NCI-H2227 treated with DMSO at 0.1 percent for 48 hours (cell line): ENCODE results near the gene BTBD8.
"Not testable (repeated sequence)": the region's sequence is repeated elsewhere in the genome, so short reads cannot be mapped to it uniquely, and the experiment has no call there.

ENCODE experiments used
- DNase-seq: peaks from one replicate; lab custom pipeline; 2025; lab: John Stamatoyannopoulos, UW

BTBD8 gene

DNA sequence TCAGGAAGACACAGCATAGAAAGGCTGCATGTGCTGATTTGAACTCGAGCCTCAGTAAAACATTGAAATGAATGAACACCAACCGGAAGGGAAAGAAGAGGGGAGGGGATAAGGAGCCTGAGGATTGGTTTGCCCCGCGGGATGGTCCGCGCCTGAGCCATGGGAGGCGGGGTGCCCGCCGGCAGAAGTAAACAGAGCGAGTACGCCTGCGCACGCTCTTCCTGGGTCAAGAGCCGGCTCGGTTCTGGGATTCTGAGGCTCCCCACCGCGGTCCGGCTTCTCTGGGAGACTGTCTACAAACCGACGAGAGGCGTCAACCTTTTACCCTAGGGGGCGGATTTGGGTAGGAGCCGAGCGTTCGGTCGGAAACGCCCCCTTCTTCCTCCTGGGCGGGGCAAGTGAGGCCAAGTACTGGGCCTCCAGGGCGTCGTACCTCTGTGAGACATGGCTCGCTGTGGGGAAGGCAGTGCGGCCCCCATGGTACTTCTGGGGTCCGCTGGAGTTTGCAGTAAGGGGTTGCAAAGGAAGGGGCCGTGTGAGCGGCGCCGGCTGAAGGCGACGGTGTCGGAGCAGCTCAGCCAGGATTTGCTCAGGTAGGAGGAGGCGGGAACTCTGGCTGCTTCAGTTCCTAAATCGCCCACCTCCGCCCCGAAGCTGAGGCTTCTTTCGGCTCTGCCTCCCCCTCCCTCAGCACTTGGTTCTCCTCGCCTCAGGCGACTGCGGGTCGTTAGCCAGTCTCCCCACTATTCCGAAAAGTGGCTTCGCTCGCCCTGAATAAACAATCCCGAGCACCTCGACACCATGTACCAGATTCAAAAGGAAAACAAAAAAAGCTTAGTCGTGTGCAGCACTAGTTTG is at the start of gene BTBD8:
Gene BTBD8, plus strand, starts transcription at position 218 of the 858 bp plus-strand sequence. Its CDS starts 227 bp downstream, at position 445.
- DNase-seq: peak; percentile 90

GRCh38 chr1:92030656-92031107 is 49.5 kb upstream of the BTBD8 start:
- DNase-seq: no peak

DNA sequence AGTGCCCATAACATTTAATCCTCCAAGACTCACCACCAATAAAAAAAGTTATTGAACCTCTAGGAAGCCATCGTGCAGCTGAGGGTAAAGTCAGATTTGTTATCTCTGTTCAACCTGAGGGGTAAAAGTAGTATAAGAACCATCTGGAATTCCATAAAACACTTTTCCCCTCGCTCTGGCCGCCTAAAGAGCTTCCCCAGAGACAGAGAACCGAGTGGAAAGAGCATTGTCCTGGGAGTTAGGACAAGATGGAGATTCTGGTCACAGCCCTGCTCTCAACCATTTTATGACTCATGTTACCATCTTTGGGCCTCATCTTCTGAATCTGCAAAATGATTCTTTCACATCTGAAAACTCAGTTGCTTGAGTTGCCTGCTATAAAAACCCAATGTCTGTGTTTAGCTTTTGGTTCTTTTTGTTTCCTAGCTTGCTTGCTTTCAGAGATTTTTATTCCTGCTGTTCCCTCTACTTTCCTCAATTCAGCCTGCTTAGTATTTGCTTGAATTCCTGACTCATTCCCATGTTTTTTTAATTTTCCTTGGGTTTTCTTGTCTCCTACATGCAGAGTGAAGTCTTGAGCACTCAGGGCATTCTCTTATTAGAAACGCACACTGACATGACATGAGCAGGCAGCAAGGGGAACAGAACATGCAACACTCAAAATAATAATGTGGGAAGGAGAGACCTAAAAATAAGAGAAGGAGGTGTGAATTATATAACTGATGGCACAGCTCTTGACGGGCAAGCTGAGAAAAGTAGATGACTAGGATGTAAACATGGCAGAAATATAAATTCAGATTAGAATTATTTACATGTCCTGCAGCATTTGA is 48.6 kb upstream of the BTBD8 start:
- no peak for DNase-seq

DNA sequence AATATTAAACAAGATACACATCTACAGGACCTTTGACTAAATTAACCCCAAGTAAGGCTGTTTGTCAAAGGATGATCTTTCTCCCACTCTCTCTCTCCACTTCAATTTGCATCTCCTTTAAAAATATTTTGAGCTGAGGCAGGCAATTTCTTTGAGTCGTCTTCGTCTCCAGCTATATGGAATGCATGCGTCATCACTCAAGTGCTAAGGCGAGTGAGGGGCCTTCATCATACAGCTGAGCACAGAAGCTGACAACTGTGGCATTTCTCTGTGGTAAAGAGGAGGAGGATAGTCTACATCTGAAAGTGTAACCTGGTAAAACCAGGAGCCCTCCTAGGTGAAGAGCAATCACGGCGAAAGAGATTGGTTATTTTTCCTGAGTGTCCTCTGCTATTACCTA is 42.7 kb upstream of the BTBD8 start:
- DNase-seq: peak; percentile 12

- no peak for DNase-seq
Measured at GRCh38 chr1:92038695-92039346, 41.3 kb upstream of the BTBD8 start.

DNA sequence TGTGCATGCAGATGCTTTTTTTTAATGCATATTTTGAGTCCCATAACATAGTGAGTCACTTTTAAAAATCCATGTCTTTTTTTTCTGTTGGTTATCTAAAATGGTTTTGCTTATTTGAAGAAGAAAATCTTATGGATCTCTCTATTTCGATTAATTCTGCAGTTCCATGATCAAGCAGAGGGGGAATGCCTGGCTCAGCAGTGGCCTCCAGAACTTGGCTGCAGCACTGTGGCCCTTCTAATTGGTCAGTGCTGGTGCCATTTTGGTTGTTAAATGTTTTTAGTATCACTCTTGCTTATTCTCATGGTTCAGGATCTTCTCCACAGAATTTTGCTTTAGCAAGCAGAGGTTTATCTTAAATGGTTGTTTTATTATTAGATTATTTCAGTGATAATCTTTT is 39.2 kb upstream of the BTBD8 start:
- no peak for DNase-seq

DNA sequence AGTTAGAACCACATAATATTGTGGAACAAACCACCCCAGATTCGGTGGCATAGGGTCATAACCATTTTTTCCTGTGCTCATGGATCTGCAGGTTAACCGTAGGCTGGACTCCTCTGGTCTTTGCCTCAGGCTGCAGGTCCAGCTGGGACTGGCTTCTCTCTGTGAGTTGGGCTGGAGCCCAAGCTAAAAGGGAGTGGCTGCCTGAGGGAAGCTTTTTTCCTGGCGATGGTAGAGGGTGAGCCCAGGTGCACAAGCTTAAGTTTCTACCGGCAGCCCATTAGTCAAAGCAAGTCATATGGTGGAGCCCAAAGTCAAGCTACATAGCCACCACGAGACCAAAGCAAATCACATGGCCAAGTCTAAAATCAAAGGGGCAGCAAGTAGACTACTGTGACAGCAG is 36.5 kb upstream of the BTBD8 start:
- no peak for DNase-seq

- no peak for DNase-seq
Measured at GRCh38 chr1:92045766-92046495, 34.2 kb upstream of the BTBD8 start.

GRCh38 chr1:92051948-92052347 is 28.2 kb upstream of the BTBD8 start:
- no peak for DNase-seq

DNA sequence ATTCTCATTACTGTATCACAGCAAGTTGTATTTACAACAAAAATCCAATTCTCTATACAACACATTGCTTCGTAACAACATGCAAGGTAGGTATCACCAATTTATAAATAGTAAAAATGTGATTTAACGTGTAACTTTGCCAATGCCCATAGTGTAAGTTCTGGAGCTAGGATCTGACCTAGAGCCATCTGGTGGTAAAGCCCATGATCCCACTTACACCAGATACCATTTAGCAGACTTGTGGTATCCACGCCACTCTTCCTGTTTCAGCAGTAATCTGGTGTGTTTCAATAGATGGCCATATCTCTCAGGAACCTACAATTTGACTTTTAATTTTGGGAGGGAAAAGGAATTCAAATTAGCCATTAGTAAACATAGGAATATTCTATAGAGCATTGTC is 15.1 kb upstream of the BTBD8 start:
- no peak for DNase-seq

DNA sequence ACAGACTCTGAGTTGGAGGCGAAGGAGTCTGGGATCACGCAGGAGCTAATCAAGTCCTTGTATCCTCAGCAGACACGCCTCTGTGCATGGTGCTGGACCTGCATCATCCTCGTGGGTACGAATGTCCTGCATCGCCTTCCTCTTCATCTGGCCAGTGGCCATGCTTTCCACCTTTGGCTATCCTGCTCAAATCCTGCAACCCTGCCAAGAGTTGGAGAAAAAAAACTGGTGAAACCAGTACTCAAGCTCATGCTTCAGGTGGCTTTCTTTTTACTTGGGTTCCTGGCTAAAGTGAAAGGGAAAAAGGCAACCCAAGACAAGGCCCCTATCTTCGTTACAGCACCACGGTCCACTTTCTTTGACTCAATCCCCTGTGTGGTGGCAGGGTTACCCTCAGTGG is 13.8 kb upstream of the BTBD8 start:
- no peak for DNase-seq

- DNase-seq: no peak
Measured at GRCh38 chr1:92070892-92071291, 9.3 kb upstream of the BTBD8 start.

GRCh38 chr1:92074446-92074845 is 5.7 kb upstream of the BTBD8 start:
- not testable (repeated sequence) for DNase-seq

- DNase-seq: no peak
Measured at GRCh38 chr1:92075311-92075710, 4.8 kb upstream of the BTBD8 start, which contains the start of gene SETSIP. Gene SETSIP (minus strand): TSS chr1:92075411. CDS start chr1:92075411, 0 bp downstream.

GRCh38 chr1:92076363-92076762 is 3.8 kb upstream of the BTBD8 start:
- no peak for DNase-seq

- not testable (repeated sequence) for DNase-seq
Measured at GRCh38 chr1:92078077-92078476, 2.1 kb upstream of the BTBD8 start.

- DNase-seq: no peak
Measured at GRCh38 chr1:92079441-92079840, 704 bp upstream of the BTBD8 start.

GRCh38 chr1:92081031-92081430 is 886 bp downstream of the BTBD8 start:
- no peak for DNase-seq

GRCh38 chr1:92084651-92085050 is 4.5 kb downstream of the BTBD8 start:
- DNase-seq: no peak

DNA sequence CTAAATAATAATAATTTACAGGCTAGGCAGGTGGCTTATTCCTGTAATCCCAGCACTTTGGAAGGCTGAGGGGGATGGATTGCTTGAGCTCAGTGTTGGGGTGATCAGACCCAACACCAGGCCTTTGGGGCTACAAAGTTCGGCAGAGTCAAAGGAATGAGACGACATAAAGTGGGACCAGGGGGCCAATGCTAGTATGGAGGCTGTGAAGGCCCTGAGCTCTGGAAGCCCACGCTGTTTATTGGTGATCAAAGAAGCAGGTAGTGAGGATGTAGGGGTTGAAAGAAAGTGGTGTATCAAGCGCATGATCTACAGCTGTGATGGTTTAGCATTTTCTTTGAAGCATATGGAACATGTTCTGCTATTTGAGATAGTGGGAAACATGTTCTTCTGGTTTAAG is 5.6 kb downstream of the BTBD8 start:
- no peak for DNase-seq

GRCh38 chr1:92087542-92087941 is 7.4 kb downstream of the BTBD8 start:
- no peak for DNase-seq

- no peak for DNase-seq
Measured at GRCh38 chr1:92091625-92092024, 11.5 kb downstream of the BTBD8 start.
